GM19238 (cell line): ENCODE measurements around the gene C1orf141.
"Not testable (repeated sequence)": the region's sequence is repeated elsewhere in the genome, so short reads cannot be mapped to it uniquely, and the experiment has no call there.

Experiments used
- DNase-seq: peaks from one replicate; pipeline ENCODE4 v3.0.0; 2011; ENCODE audit warnings: low spot score; ENCODE audit not compliant: insufficient read length

The C1orf141 gene

GRCh38 chr1:67143966-67144365, 9.2 kb upstream of the C1orf141 start:
- DNase-seq, result no peak

- no peak for DNase-seq
Observed at GRCh38 chr1:67142931-67143330, 8.2 kb upstream of the C1orf141 start.

GRCh38 chr1:67141832-67142231, 7.1 kb upstream of the C1orf141 start:
- not testable (repeated sequence) for DNase-seq

- no peak for DNase-seq
Observed at GRCh38 chr1:67140460-67140859, 5.7 kb upstream of the C1orf141 start.

GRCh38 chr1:67138813-67139499, 4.2 kb upstream of the C1orf141 start:
- DNase-seq, result no peak

GRCh38 chr1:67137307-67137753, 2.6 kb upstream of the C1orf141 start:
- no peak for DNase-seq

GRCh38 chr1:67135354-67135753, 584 bp upstream of the C1orf141 start:
- DNase-seq, result no peak

GRCh38 chr1:67133177-67133576, 1.6 kb downstream of the C1orf141 start:
- no peak for DNase-seq

GRCh38 chr1:67130673-67131072, 4.1 kb downstream of the C1orf141 start:
- no peak for DNase-seq

GRCh38 chr1:67126974-67127373, 7.8 kb downstream of the C1orf141 start:
- DNase-seq, result no peak

- DNase-seq, result no peak
Observed at GRCh38 chr1:67126111-67126746, 8.5 kb downstream of the C1orf141 start.

GRCh38 chr1:67124455-67124854, 10.3 kb downstream of the C1orf141 start:
- DNase-seq, result no peak

- DNase-seq, result no peak
Observed at GRCh38 chr1:67120855-67121619, 13.7 kb downstream of the C1orf141 start.

GRCh38 chr1:67118646-67119045, 16.1 kb downstream of the C1orf141 start:
- DNase-seq, result no peak

- DNase-seq, result no peak
Observed at GRCh38 chr1:67118191-67118590, 16.6 kb downstream of the C1orf141 start.

GRCh38 chr1:67114162-67114561, 20.6 kb downstream of the C1orf141 start:
- no peak for DNase-seq

- DNase-seq, result no peak
Observed at GRCh38 chr1:67110352-67110751, 24.4 kb downstream of the C1orf141 start.

GRCh38 chr1:67105508-67105907, 29.3 kb downstream of the C1orf141 start:
- no peak for DNase-seq

GRCh38 chr1:67103548-67103947, 31.2 kb downstream of the C1orf141 start:
- DNase-seq, result no peak

- no peak for DNase-seq
Observed at GRCh38 chr1:67100833-67101232, 33.9 kb downstream of the C1orf141 start.

- no peak for DNase-seq
Observed at GRCh38 chr1:67097305-67097704, 37.5 kb downstream of the C1orf141 start.

- no peak for DNase-seq
Observed at GRCh38 chr1:67094191-67094590, 40.6 kb downstream of the C1orf141 start.
